Placental pericyte (primary cell): ENCODE data around the gene TCEAL7. TPM values are rescaled to one million over a fixed set of nuclear protein-coding genes. Genes with fewer than 3 reads are reported as not detected.

ENCODE experiments used
- small RNA-seq: library from RNA; depleted of rRNA; stranded (forward); fragments of <200 nt; gene quantifications from one replicate; pipeline ENCODE3, GENCODE V24; 2012; ENCODE audit warnings: low replicate concordance
- total RNA-seq: library from RNA; depleted of rRNA; stranded (reverse); fragments of >200 nt; gene quantifications from 2 replicates; pipeline ENCODE4 v1.2.3, GENCODE V29; 2012

TCEAL7 gene, protein sequence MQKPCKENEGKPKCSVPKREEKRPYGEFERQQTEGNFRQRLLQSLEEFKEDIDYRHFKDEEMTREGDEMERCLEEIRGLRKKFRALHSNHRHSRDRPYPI
- total RNA-seq = 0.44 and 11.7 TPM in 2 replicates

DNA sequence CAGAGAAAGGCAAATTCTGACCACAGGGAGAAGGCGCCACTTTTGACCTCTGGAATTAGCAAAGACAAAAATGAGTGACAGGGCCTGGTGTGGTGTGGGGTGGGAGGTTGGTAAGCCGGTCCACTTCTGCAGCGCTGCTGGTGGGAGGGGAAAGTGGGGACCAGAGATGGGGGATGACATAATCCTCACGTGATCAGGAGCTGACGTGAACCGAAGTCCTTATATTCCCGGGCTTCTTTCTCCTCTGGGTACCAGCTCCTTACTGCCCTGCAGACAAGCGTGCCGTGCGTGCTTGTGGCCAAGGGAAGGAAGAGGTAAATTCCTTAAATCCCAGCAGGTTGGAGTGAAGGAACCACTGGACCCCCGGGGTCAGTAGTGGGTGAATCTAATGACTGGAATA lies at the start of gene TCEAL7:
TCEAL7 (plus strand) TSS at position 249 of the 400 bp plus-strand sequence. CDS start 1,165 bp downstream, outside the sequence.

DNA sequence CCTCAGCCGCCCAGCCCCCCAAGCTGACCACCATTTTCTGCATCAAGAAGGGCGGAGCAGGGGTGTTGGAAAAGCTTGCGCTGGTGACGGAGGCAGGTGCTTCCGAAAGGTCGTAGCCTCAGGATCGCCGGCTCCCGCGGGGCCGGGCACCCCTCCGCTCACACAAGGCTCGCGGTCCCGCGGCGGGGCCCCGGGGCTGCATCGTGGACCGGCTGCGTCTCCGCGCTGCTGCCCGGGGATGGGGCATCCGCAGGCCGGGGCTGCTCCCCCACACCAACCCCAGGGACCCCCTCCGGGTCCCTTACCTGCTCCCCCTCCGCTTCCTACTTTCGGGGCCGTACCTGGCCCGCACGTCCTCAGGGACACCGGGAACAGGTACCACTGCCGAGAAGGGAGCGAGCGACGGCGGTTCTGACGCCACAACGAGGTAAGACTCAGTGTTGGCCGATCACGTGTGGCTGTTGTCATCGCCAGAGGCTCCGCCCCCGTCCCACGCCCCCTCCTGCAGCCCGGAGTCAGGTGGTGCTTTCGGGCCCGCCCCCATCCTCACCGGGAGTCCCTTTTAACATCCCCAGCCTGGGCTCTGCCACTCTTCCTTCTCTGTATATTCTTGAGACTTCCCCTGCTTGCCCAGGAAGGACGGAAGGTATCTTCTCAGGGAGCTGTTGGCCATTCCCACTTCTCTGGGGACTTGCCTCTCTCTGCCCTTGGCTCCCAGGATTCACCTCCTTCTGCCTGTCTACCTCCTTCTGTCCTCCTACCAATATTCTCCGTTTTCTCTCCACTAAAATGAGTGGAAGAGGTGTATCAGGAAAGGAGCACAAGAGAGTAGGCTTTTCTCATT lies 19.3 kb upstream of the TCEAL7 start, which contains the start of gene BEX2:
BEX2 (minus strand) TSS at position 436 of the 844 bp plus-strand sequence. CDS start 1,014 bp downstream, outside the sequence.

GRCh38 chrX:103356130-103356798 lies 26.2 kb downstream of the TCEAL7 start, which contains the start of gene TCEAL9:
Gene TCEAL9, plus strand, starts transcription at chrX:103356506. Its CDS starts 1,179 bp downstream, at chrX:103357685.

DNA sequence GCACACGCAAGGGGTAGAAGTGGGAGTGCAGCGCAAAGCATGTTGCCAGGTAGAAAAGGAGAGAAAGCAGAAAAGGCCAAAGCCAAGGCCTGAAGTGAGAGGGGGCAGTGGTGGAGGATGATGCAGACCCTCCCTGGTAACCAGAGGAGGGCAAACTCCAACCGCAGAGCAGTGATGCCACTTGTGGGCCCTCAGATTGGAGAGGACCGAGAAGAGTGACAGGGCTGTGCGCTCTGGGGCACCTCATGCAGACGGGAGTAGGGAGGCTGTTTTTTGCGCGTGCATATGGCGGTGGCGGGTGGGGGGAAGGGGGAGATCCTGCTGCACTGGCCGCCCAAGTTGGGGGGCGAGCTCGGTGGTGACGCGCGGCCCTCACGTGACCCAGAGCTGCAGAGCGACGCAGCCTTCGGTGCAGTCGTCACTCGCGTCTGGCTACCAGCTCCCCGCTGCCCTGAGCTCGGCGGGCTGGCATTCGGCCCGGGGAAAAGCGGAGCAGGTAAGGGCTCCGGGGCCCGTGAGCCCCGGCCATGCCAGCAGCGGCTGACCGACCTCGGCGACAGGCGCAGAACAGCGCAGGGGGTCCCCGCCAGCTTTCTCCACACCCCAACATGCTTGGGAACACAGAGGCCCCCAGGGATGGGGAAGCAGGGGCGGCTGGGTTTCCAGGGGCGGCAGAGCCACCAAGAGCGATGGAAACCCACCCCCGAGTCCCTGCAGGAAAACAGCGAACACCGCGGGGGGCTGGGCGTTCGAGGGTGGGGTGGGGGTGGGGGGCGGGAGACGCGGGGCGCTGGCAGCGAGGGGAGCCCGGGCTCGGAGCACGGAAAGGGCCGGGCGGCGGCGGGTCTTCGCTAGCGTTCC lies 46.3 kb downstream of the TCEAL7 start, which contains the start of gene BEX3:
BEX3 (plus strand) TSS at position 421 of the 861 bp plus-strand sequence. CDS start 984 bp downstream, outside the sequence.

Small RNA genes lying within 50 kb of the gene (small RNA-seq; reads per million reads assigned to genes)
- gene Z92846.1 = not detected

Other genes with a start within 250 kb of the TCEAL7 start
- gene NXF3, start 237.1 kb upstream of the TCEAL7 start, total RNA-seq = not detected in 2 replicates
- 3.6 and 16.6 TPM in 2 replicates for gene BEX4, start 115.1 kb upstream of the TCEAL7 start, total RNA-seq
- gene TCEAL8, start 75.1 kb upstream of the TCEAL7 start, total RNA-seq = 69.9 and 80.1 TPM in 2 replicates
- not detected in 2 replicates for gene TCEAL5, start 53.5 kb upstream of the TCEAL7 start, total RNA-seq
- gene BEX2, start 19.2 kb upstream of the TCEAL7 start, total RNA-seq = 2.6 TPM in 1 of 2 replicates, not detected in the other
- gene TCEAL9, start 26.3 kb downstream of the TCEAL7 start, total RNA-seq = 59.6 and 132 TPM in 2 replicates
- gene BEX3, start 46.3 kb downstream of the TCEAL7 start, total RNA-seq = 115 and 215 TPM in 2 replicates
- under 0.01 TPM in 1 of 2 replicates, not detected in the other for gene RAB40A, start 189.2 kb downstream of the TCEAL7 start, total RNA-seq